Calu3 (cell line): ENCODE results near the gene RBMS2. TPM values are rescaled to one million over a fixed set of nuclear protein-coding genes. Genes with fewer than 3 reads are reported as not detected.

Experiments
- BruUV-seq: library from RNA; stranded (reverse); fragments of 400-500 nt; replicated peaks from 2 replicates; lab custom pipeline; 2021; lab: Mats Ljungman, UMichigan
- CTCF ChIA-PET: fragments of 300-600 bp; sonication (Branson Sonifier 250); formaldehyde crosslinking; loops from one replicate; lab custom pipeline; 2022; ENCODE audit warnings: antibody characterized with exemption; lab: Charles Lee
- DNase-seq: peaks from one replicate; pipeline ENCODE4 v3.0.0; 2022
- H3K27ac Mint-ChIP-seq: one replicate; pipeline ENCODE4 v1.8.0; 2022; ENCODE audit warnings: mixed read lengths; ENCODE audit not compliant: unreplicated experiment
- H3K27me3 Mint-ChIP-seq: one replicate; pipeline ENCODE4 v1.8.0; 2022; ENCODE audit warnings: mixed read lengths; ENCODE audit not compliant: unreplicated experiment
- H3K36me3 Mint-ChIP-seq: one replicate; pipeline ENCODE4 v1.8.0; 2022; ENCODE audit warnings: mild to moderate bottlenecking, moderate library complexity, mixed read lengths; ENCODE audit not compliant: insufficient read depth, unreplicated experiment
- H3K4me1 Mint-ChIP-seq: one replicate; pipeline ENCODE4 v1.8.0; 2022; ENCODE audit warnings: mild to moderate bottlenecking, low read depth, mixed read lengths; ENCODE audit not compliant: unreplicated experiment
- H3K4me3 Mint-ChIP-seq: one replicate; pipeline ENCODE4 v1.8.0; 2022; ENCODE audit warnings: mild to moderate bottlenecking, low read depth, moderate library complexity, mixed read lengths; ENCODE audit not compliant: unreplicated experiment
- H3K9me3 Mint-ChIP-seq: one replicate; pipeline ENCODE4 v1.8.0; 2022; ENCODE audit warnings: low read depth, mixed read lengths; ENCODE audit not compliant: unreplicated experiment
- CTCF ChIP-seq: fragments of 200-600 bp; IDR thresholded peaks from one replicate; pipeline ENCODE4 v1.8.0; 2022; ENCODE audit warnings: antibody characterized with exemption; ENCODE audit not compliant: unreplicated experiment
- intact Hi-C: fragments of 100-400 bp; cut with micrococcal nuclease; formaldehyde crosslinking; loops from one replicate; pipeline ENCODE4 v1.10.0; 2022; ENCODE audit not compliant: unreplicated experiment
- total RNA-seq: library from RNA; stranded (reverse); gene quantifications from 2 replicates; pipeline ENCODE4 v1.2.3, GENCODE V29; 2022

Gene RBMS2
- total RNA-seq, 1 experiment from 2014 or later: 105 TPM

- no peaks in the 10 kb centered on the region for H3K9me3 Mint-ChIP-seq
- intact Hi-C loops: no loop called here
- no peak for TF ChIP-seq CTCF
- H3K4me1 Mint-ChIP-seq: peaks cover 18% of the 10 kb centered on the region
- DNase-seq: no peak
- BruUV-seq: TSS peak; percentile 70
- no peaks in the 10 kb centered on the region for H3K27me3 Mint-ChIP-seq
- H3K27ac Mint-ChIP-seq: peak overlapping the region; percentile 91
- CTCF ChIA-PET: interaction anchor here (0.6 to 2.6 kb wide), 4 partner anchors 9 to 165 kb away, joined by 3 to 10 read pairs (median 4); no protein-coding TSS in a partner anchor
- peaks cover 60% of the 10 kb centered on the region for H3K36me3 Mint-ChIP-seq
- H3K4me3 Mint-ChIP-seq: peak overlapping the region; percentile 93
Observed at GRCh38 chr12:56645201-56645716, 123.6 kb downstream of the RBMS2 start.

Other genes starting within 250 kb of the RBMS2 start
- gene CS, start 221.5 kb upstream of the RBMS2 start, total RNA-seq: 212 and 254 TPM in 2 replicates
- gene CNPY2, start 205.8 kb upstream of the RBMS2 start, total RNA-seq: 228 and 236 TPM in 2 replicates
- 53.5 and 72.5 TPM in 2 replicates for gene PAN2, start 187.8 kb upstream of the RBMS2 start, total RNA-seq
- 1.8 and 2.9 TPM in 2 replicates for gene IL23A, start 182.9 kb upstream of the RBMS2 start, total RNA-seq
- 127 and 214 TPM in 2 replicates for gene STAT2, start 161.7 kb upstream of the RBMS2 start, total RNA-seq
- gene APOF, start 159.0 kb upstream of the RBMS2 start, total RNA-seq: not detected in 2 replicates
- 44.4 and 48.6 TPM in 2 replicates for gene TIMELESS, start 72.4 kb upstream of the RBMS2 start, total RNA-seq
- not detected in 2 replicates for gene MIP, start 67.2 kb upstream of the RBMS2 start, total RNA-seq
- gene SPRYD4, start 53.2 kb upstream of the RBMS2 start, total RNA-seq: 6.1 and 6.6 TPM in 2 replicates
- gene GLS2, start 33.7 kb upstream of the RBMS2 start, total RNA-seq: 1.9 and 2.7 TPM in 2 replicates
- gene BAZ2A, start 108.5 kb downstream of the RBMS2 start, total RNA-seq: 158 and 187 TPM in 2 replicates
- gene ATP5F1B, start 124.2 kb downstream of the RBMS2 start, total RNA-seq: 822 and 875 TPM in 2 replicates
- gene PTGES3, start 166.5 kb downstream of the RBMS2 start, total RNA-seq: 435 and 437 TPM in 2 replicates
- 771 and 835 TPM in 2 replicates for gene NACA, start 203.5 kb downstream of the RBMS2 start, total RNA-seq
- gene PRIM1, start 230.5 kb downstream of the RBMS2 start, total RNA-seq: 35.3 and 39.7 TPM in 2 replicates
- gene HSD17B6, start 241.5 kb downstream of the RBMS2 start, total RNA-seq: 0.26 and 0.56 TPM in 2 replicates